Duodenal mucosa (tissue), 2 donors: ENCODE measurements around the gene ACP1.

ENCODE experiments used
- H3K27ac ChIP-seq: one replicate; pipeline ENCODE4 v1.7.0; 2013; ENCODE audit warnings: low read depth, low read length
- H3K27me3 ChIP-seq, 2 donors: one replicate each; pipeline ENCODE4 v1.7.0; 2013; ENCODE audit warnings: low read length in 2 of 2, control low read depth in 1 of 2; ENCODE audit not compliant: insufficient read depth in 2 of 2, control insufficient read depth in 1 of 2
- H3K36me3 ChIP-seq, 2 donors: one replicate each; pipeline ENCODE4 v1.7.0; 2013; ENCODE audit warnings: low read length in 2 of 2, control low read depth in 1 of 2; ENCODE audit not compliant: insufficient read depth in 2 of 2, control insufficient read depth in 1 of 2
- H3K4me1 ChIP-seq, 2 donors: one replicate each; pipeline ENCODE4 v1.7.0; 2013; ENCODE audit warnings: low read length in 2 of 2, control low read depth in 1 of 2; ENCODE audit not compliant: insufficient read depth in 2 of 2, control insufficient read depth in 1 of 2
- H3K4me3 ChIP-seq, 2 donors: one replicate each; pipeline ENCODE4 v1.7.0; 2013; ENCODE audit warnings: low read length in 2 of 2, low read depth in 1 of 2
- H3K9ac ChIP-seq, 2 donors: one replicate each; pipeline ENCODE4 v1.7.0; 2013; ENCODE audit warnings: low read length in 2 of 2, low read depth in 1 of 2
- H3K9me3 ChIP-seq, 2 donors: one replicate each; pipeline ENCODE4 v1.7.0; 2013; ENCODE audit warnings: low read length in 2 of 2, control low read depth in 1 of 2; ENCODE audit not compliant: control insufficient read depth in 1 of 2

Gene ACP1

GRCh38 chr2:264493-265468 lies at the start of gene ACP1:
Gene ACP1, plus strand, starts transcription at chr2:264947. Its CDS starts 18 bp downstream, at chr2:264965.
- Histone ChIP-seq H3K9me3 (no peaks in the 10 kb centered on the region), H3K27me3 (no peaks in the 10 kb centered on the region), H3K4me3 (peak within 1 kb of the TSS; percentile 88 to 92), H3K36me3 (peaks cover 0 to 6% of the 10 kb centered on the region in 2 donors), H3K4me1 (peaks cover 32 to 38% of the 10 kb centered on the region in 2 donors), H3K9ac (peak within 1 kb of the TSS; percentile 75 to 92), H3K27ac (peak within 1 kb of the TSS; percentile 87)

DNA sequence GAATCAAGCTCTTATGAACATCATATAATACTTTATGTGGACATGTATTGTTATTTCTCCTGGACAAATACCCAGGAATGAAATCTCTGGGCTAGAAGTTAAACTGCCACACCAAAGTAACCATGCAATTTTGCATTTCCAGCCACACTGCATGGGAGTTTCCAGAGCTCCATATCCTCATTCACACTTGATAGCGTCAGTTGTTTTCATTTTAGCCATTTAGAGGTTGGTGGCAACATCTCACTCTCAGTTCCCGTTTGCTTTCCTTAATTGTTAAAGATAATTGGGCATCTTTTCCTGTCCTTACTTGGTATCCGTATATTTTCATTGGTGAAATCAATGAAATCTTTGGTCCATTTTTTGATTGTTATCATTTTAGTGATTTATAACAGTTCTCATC lies 48.7 kb upstream of the ACP1 start:
- Histone ChIP-seq H3K4me3 (no peak overlapping the region), H3K9me3 (peaks cover 3 to 9% of the 10 kb centered on the region in 2 donors), H3K27me3 (no peaks in the 10 kb centered on the region), H3K9ac (no peak overlapping the region), H3K36me3 (peaks cover 8 to 17% of the 10 kb centered on the region in 2 donors), H3K27ac (no peak overlapping the region), H3K4me1 (no peaks in the 10 kb centered on the region)

DNA sequence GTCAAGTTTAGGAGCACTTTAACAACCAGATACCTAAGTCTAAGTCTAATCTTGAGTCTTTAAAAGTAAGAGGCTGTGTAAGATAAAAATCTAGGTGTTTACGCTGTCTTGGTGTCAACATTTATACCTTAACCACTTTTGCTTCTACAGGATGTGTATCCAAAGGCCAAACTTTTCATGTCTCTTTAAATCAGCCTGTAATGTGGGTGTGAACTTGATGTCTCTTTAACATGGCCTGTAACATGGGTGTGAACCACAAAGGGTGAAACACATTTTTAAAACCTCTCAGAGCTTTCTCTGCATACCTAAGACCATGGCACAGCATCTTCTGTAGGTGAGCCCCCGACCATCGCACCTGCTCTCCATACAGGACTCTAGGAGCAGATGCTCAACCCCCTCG lies 41.3 kb upstream of the ACP1 start:
- no peak overlapping the region for H3K4me3 ChIP-seq
- no peaks in the 10 kb centered on the region for H3K4me1 ChIP-seq
- no peaks in the 10 kb centered on the region for H3K27me3 ChIP-seq
- no peak overlapping the region for H3K9ac ChIP-seq
- no peaks in the 10 kb centered on the region for H3K9me3 ChIP-seq
- H3K27ac ChIP-seq: no peak overlapping the region
- H3K36me3 ChIP-seq: peaks cover 24 to 48% of the 10 kb centered on the region in 2 donors

DNA sequence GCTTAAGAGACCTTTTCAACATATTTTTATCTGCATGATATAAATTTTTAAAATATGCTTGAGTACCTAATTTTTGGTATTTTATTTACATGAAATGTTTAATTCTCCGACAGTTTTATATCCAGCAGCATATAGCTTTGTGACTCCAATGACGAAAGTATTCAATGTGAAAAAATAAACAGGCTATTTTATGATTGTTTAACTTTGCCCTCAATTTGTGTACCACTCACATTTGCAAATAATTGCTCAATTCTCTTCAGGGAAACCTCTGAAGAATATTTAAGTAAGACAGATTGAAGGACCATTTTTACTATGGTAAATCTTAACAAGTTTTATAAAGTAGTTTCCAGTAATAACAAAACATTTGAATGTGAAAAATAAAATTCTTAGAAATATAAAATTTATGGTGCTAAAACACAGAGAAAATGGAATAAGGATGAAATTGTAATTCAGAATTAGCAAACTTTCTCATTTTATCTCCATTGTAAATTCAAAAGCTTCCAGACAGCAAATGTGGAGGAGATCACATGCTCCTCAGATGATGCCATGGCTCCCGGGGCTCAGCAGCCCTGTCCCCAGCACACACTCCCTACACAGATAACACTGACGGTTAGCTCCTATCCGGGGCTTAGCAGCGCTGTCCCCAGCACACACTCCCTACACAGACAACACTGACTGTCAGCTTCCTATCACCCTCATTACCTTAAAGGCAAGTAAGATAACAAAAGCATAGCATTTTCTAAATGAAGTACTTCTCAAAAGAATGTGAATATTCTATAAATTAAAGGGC lies 40.6 kb upstream of the ACP1 start:
- peaks cover 30 to 47% of the 10 kb centered on the region in 2 donors for H3K36me3 ChIP-seq
- no peaks in the 10 kb centered on the region for H3K27me3 ChIP-seq
- H3K9me3 ChIP-seq: no peaks in the 10 kb centered on the region
- H3K27ac ChIP-seq: no peak overlapping the region
- H3K9ac ChIP-seq: no peak overlapping the region
- H3K4me3 ChIP-seq: no peak overlapping the region
- H3K4me1 ChIP-seq: no peaks in the 10 kb centered on the region

DNA sequence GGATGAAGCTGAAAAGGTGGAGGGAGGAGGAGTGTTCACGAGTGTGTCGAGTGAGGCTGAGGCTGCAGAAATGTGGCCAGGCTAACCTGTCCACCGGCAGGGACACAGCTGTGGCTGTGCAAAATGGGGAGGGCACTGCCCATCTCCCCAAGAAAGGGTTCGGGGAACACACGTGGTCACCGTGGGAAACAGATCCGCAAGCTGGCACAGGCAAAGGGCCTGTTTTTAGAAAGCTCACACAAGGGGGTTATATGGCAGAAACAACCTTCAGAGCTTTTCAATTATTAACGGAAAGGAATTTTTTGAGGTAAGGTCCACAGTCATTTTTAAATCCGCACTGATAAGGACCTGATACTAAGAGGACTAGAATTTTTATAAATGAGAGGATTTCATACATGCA lies 36.6 kb upstream of the ACP1 start:
- H3K9ac ChIP-seq: no peak overlapping the region
- no peaks in the 10 kb centered on the region for H3K27me3 ChIP-seq
- H3K27ac ChIP-seq: no peak overlapping the region
- H3K9me3 ChIP-seq: no peaks in the 10 kb centered on the region
- no peaks in the 10 kb centered on the region for H3K4me1 ChIP-seq
- H3K36me3 ChIP-seq: peaks cover 22 to 42% of the 10 kb centered on the region in 2 donors
- no peak overlapping the region for H3K4me3 ChIP-seq

GRCh38 chr2:228518-229278 lies 36.0 kb upstream of the ACP1 start:
- peaks cover 25 to 36% of the 10 kb centered on the region in 2 donors for H3K36me3 ChIP-seq
- H3K27ac ChIP-seq: no peak overlapping the region
- H3K27me3 ChIP-seq: no peaks in the 10 kb centered on the region

DNA sequence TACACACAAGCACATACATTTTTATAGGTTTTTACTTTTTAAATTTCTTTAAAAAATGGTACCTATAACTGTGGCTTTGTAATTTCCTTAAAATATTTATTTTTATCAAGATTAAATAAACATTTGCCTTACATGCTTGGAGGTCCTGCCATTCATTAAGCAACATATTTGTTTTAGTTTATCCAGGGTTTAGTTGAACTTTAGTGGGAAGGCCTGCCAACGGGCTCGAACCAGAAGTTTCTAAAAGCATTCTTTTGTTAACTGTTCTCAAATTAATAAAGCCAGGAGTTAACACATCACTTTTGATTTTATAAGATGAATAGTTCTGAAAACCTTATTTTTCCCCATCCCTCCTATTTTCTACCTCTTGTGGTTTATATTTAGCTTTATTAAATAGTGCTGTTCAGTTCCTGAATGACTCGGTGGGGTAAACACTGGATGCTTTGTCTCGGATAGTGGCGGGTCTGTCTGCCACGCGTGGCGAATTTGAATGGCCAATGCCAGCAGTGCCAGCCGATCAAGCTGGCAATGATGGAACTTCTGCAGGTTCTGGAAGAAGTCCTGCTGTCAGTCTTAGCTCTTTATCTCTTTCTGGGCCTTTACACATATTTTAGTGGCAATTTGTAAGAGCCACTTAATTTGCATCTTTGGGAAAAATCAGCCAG lies 33.1 kb upstream of the ACP1 start:
- Histone ChIP-seq H3K36me3 (peaks cover 20 to 23% of the 10 kb centered on the region in 2 donors), H3K4me1 (no peaks in the 10 kb centered on the region), H3K27ac (no peak overlapping the region), H3K27me3 (no peaks in the 10 kb centered on the region), H3K4me3 (no peak overlapping the region), H3K9me3 (no peaks in the 10 kb centered on the region), H3K9ac (no peak overlapping the region)

More at GRCh38 chr2:228518-229278, 36.0 kb upstream of the ACP1 start:
- no peaks in the 10 kb centered on the region for H3K4me1 ChIP-seq
- no peaks in the 10 kb centered on the region for H3K9me3 ChIP-seq
- no peak overlapping the region for H3K4me3 ChIP-seq
- no peak overlapping the region for H3K9ac ChIP-seq

GRCh38 chr2:233030-233429 lies 31.7 kb upstream of the ACP1 start:
- Histone ChIP-seq H3K9me3 (no peaks in the 10 kb centered on the region), H3K27ac (no peak overlapping the region), H3K9ac (no peak overlapping the region), H3K4me1 (no peaks in the 10 kb centered on the region), H3K36me3 (peaks cover 12 to 19% of the 10 kb centered on the region in 2 donors), H3K4me3 (no peak overlapping the region), H3K27me3 (no peaks in the 10 kb centered on the region)

- Histone ChIP-seq H3K4me3 (no peak overlapping the region), H3K27me3 (no peaks in the 10 kb centered on the region), H3K9ac (no peak overlapping the region), H3K27ac (no peak overlapping the region), H3K36me3 (peaks cover 10 to 12% of the 10 kb centered on the region in 2 donors), H3K4me1 (no peaks in the 10 kb centered on the region), H3K9me3 (no peaks in the 10 kb centered on the region)
These were observed 30.3 kb upstream of the ACP1 start for GRCh38 chr2:234421-234820.
